Naive thymus-derived CD8-positive, alpha-beta T cell (primary cell): Measurements from ENCODE around the gene FBXL20. TPM values are rescaled to one million over a fixed set of nuclear protein-coding genes. Genes with fewer than 3 reads are reported as not detected.
"Not testable (repeated sequence)": the region's sequence is repeated elsewhere in the genome, so short reads cannot be mapped to it uniquely, and the experiment has no call there.

Source experiments
- ATAC-seq, 2 donors: fragments of 150-1000 bp; cut with Tn5 transposase in 1 of 2; sonication (Bioruptor Pico), chemical (Tn5 transposase) in 1 of 2; 1 replicate in 1 of 2; 2 replicates in 1 of 2; pipeline ENCODE4 v1.10.0; 2021; ENCODE audit warnings: mild to moderate bottlenecking in 2 of 2, moderate library complexity in 2 of 2
- POLR2A ChIA-PET: fragments of 350-600 bp; sonication (Branson Sonifier 250); formaldehyde crosslinking; loops from one replicate; lab custom pipeline; 2021; ENCODE audit warnings: antibody characterized with exemption; lab: Charles Lee
- DNase-seq, 10 donors: peaks; one replicate each; pipeline versions ENCODE4 v3.0.0 to v3.0.0-alpha.2; 2020 to 2022
- H3K27ac Mint-ChIP-seq, 10 donors: one replicate each; pipeline ENCODE4 v1.8.0; 2020 to 2022; ENCODE audit warnings: mild to moderate bottlenecking in 10 of 10, mixed read lengths in 10 of 10, moderate library complexity in 4 of 10, inconsistent platforms in 1 of 10
- H3K27me3 Mint-ChIP-seq, 5 donors: one replicate each; pipeline ENCODE4 v1.8.0; 2021 to 2022; ENCODE audit warnings: mixed read lengths in 5 of 5
- H3K36me3 Mint-ChIP-seq, 3 donors: one replicate each; pipeline ENCODE4 v1.8.0; 2020 to 2022; ENCODE audit warnings: mixed read lengths in 3 of 3, mild to moderate bottlenecking in 2 of 3, inconsistent platforms in 1 of 3
- H3K4me1 Mint-ChIP-seq, 4 donors: one replicate each; pipeline ENCODE4 v1.8.0; 2021 to 2022; ENCODE audit warnings: mixed read lengths in 4 of 4
- H3K4me3 Mint-ChIP-seq, 10 donors: one replicate each; pipeline ENCODE4 v1.8.0; 2020 to 2022; ENCODE audit warnings: mild to moderate bottlenecking in 10 of 10, mixed read lengths in 10 of 10, moderate library complexity in 6 of 10, inconsistent platforms in 1 of 10
- H3K9me3 Mint-ChIP-seq, 9 donors: one replicate each; pipeline ENCODE4 v1.8.0; 2020 to 2022; ENCODE audit warnings: mixed read lengths in 9 of 9, mild to moderate bottlenecking in 3 of 9, inconsistent platforms in 1 of 9, moderate library complexity in 1 of 9
- polyA plus RNA-seq, 3 donors: library from polyadenylated mRNA; unstranded; fragments of 300-500 nt; fragmentation: Illumina TruSeq; gene quantifications; one replicate each; pipeline ENCODE4 v1.2.3, GENCODE V29; 2021
- total RNA-seq, 8 experiments: library from RNA in 2 of 8; stranded (reverse) in 2 of 8; gene quantifications; one replicate each; pipeline ENCODE4 v1.2.3 and lab custom pipeline; 2021 to 2026

Gene FBXL20
- total and polyA plus RNA-seq, 5 experiments from 2014 or later = 2.6 to 34.3 (median 3.4) TPM

GRCh38 chr17:39349246-39349645 lies 52.2 kb downstream of the FBXL20 start:
- POLR2A ChIA-PET = interaction anchor here (0.7 kb wide), 1 partner anchor 445 kb away, joined by 3 read pairs; no protein-coding TSS in a partner anchor
- Mint-ChIP-seq H3K27me3 (no peaks in the 10 kb centered on the region), H3K27ac (no peak overlapping the region), H3K4me3 (no peak overlapping the region), H3K9me3 (no peaks in the 10 kb centered on the region), H3K4me1 (peaks cover 7 to 19% (median 14%) of the 10 kb centered on the region in 4 donors), H3K36me3 (peaks cover 0 to 10% (median 7%) of the 10 kb centered on the region in 3 donors)
- no peak for ATAC-seq
- no peak for DNase-seq

- not testable (repeated sequence) for ATAC-seq, H3K27ac Mint-ChIP-seq, H3K27me3 Mint-ChIP-seq, DNase-seq, H3K4me3 Mint-ChIP-seq, H3K9me3 Mint-ChIP-seq
- Mint-ChIP-seq H3K36me3 (peaks cover 0 to 21% (median 10%) of the 10 kb centered on the region in 3 donors), H3K4me1 (peaks cover 7 to 16% (median 10%) of the 10 kb centered on the region in 4 donors)
- POLR2A ChIA-PET = interaction anchor here (1.0 kb wide), 1 partner anchor 8 kb away, joined by 3 read pairs; no protein-coding TSS in a partner anchor
These were observed 54.6 kb downstream of the FBXL20 start for GRCh38 chr17:39346863-39347262.

- peaks cover 0 to 49% (median 4%) of the 10 kb centered on the region in 3 donors for H3K36me3 Mint-ChIP-seq
- H3K27ac Mint-ChIP-seq = no peak overlapping the region
- H3K27me3 Mint-ChIP-seq = no peaks in the 10 kb centered on the region
- POLR2A ChIA-PET = no interaction called here
- peaks cover 0 to 7% (median 6%) of the 10 kb centered on the region in 4 donors for H3K4me1 Mint-ChIP-seq
- ATAC-seq = no peak
- no peaks in the 10 kb centered on the region for H3K9me3 Mint-ChIP-seq
- DNase-seq = no peak
- no peak overlapping the region for H3K4me3 Mint-ChIP-seq
These were observed 59.9 kb downstream of the FBXL20 start for GRCh38 chr17:39341541-39341940.

- Mint-ChIP-seq H3K27me3 (no peaks in the 10 kb centered on the region), H3K4me3 (no peak overlapping the region), H3K4me1 (peaks cover 6 to 9% (median 7%) of the 10 kb centered on the region in 4 donors), H3K27ac (no peak overlapping the region), H3K9me3 (peaks cover 0 to 2% (median 0%) of the 10 kb centered on the region in 9 donors), H3K36me3 (peaks cover 0 to 55% (median 7%) of the 10 kb centered on the region in 3 donors)
- ATAC-seq (no peak), DNase-seq (no peak)
- POLR2A ChIA-PET = no interaction called here
These were observed 60.7 kb downstream of the FBXL20 start for GRCh38 chr17:39340731-39341130.

- peaks cover 0 to 54% (median 7%) of the 10 kb centered on the region in 3 donors for H3K36me3 Mint-ChIP-seq
- H3K9me3 Mint-ChIP-seq = peaks cover 0 to 2% (median 0%) of the 10 kb centered on the region in 9 donors
- POLR2A ChIA-PET = interaction anchor here (0.6 to 1.0 kb wide), 2 partner anchors 8 to 43 kb away, joined by 3 to 4 read pairs; no protein-coding TSS in a partner anchor
- ATAC-seq (no peak), DNase-seq (no peak)
- H3K27me3 Mint-ChIP-seq = no peaks in the 10 kb centered on the region
- no peak overlapping the region for H3K4me3 Mint-ChIP-seq
- H3K4me1 Mint-ChIP-seq = peaks cover 3 to 13% (median 10%) of the 10 kb centered on the region in 4 donors
- no peak overlapping the region for H3K27ac Mint-ChIP-seq
These were observed 62.2 kb downstream of the FBXL20 start for GRCh38 chr17:39339272-39339671.

GRCh38 chr17:39337649-39338048 lies 63.8 kb downstream of the FBXL20 start:
- H3K27me3 Mint-ChIP-seq, POLR2A ChIA-PET, ATAC-seq, H3K27ac Mint-ChIP-seq, DNase-seq, H3K9me3 Mint-ChIP-seq, H3K4me3 Mint-ChIP-seq: not testable (repeated sequence)
- Mint-ChIP-seq H3K4me1 (peaks cover 3 to 13% (median 8%) of the 10 kb centered on the region in 4 donors), H3K36me3 (peaks cover 0 to 51% (median 7%) of the 10 kb centered on the region in 3 donors)

GRCh38 chr17:39335704-39336223 lies 65.7 kb downstream of the FBXL20 start:
- H3K27me3 Mint-ChIP-seq = no peaks in the 10 kb centered on the region
- peaks cover 3 to 13% (median 8%) of the 10 kb centered on the region in 4 donors for H3K4me1 Mint-ChIP-seq
- DNase-seq (no peak), ATAC-seq (no peak)
- H3K9me3 Mint-ChIP-seq = peaks cover 0 to 2% (median 0%) of the 10 kb centered on the region in 9 donors
- POLR2A ChIA-PET = no interaction called here
- no peak overlapping the region for H3K4me3 Mint-ChIP-seq
- H3K27ac Mint-ChIP-seq = peak overlapping the region in 1 of 10 donors; percentile 28
- peaks cover 0 to 37% (median 7%) of the 10 kb centered on the region in 3 donors for H3K36me3 Mint-ChIP-seq

- H3K27ac Mint-ChIP-seq, H3K4me3 Mint-ChIP-seq, POLR2A ChIA-PET, DNase-seq, H3K27me3 Mint-ChIP-seq, H3K9me3 Mint-ChIP-seq, ATAC-seq: not testable (repeated sequence)
- Mint-ChIP-seq H3K36me3 (peaks cover 0 to 26% (median 5%) of the 10 kb centered on the region in 3 donors), H3K4me1 (peaks cover 3 to 13% (median 8%) of the 10 kb centered on the region in 4 donors)
These were observed 67.2 kb downstream of the FBXL20 start for GRCh38 chr17:39334008-39334744.

GRCh38 chr17:39332092-39332491 lies 69.3 kb downstream of the FBXL20 start:
- Mint-ChIP-seq H3K27me3 (no peaks in the 10 kb centered on the region), H3K4me3 (no peak overlapping the region), H3K27ac (no peak overlapping the region), H3K4me1 (peaks cover 5 to 13% (median 8%) of the 10 kb centered on the region in 4 donors), H3K36me3 (peaks cover 0 to 19% (median 4%) of the 10 kb centered on the region in 3 donors), H3K9me3 (peaks cover 0 to 2% (median 0%) of the 10 kb centered on the region in 9 donors)
- POLR2A ChIA-PET = no interaction called here
- ATAC-seq (no peak), DNase-seq (no peak)

- DNase-seq (no peak), ATAC-seq (no peak)
- H3K27ac Mint-ChIP-seq = no peak overlapping the region
- POLR2A ChIA-PET = no interaction called here
- H3K4me1 Mint-ChIP-seq = peaks cover 0 to 11% (median 3%) of the 10 kb centered on the region in 4 donors
- no peaks in the 10 kb centered on the region for H3K9me3 Mint-ChIP-seq
- H3K4me3 Mint-ChIP-seq = no peak overlapping the region
- H3K27me3 Mint-ChIP-seq = no peaks in the 10 kb centered on the region
- H3K36me3 Mint-ChIP-seq = peaks cover 0 to 10% (median 0%) of the 10 kb centered on the region in 3 donors
These were observed 72.6 kb downstream of the FBXL20 start for GRCh38 chr17:39328815-39329214.

GRCh38 chr17:39327109-39327508 lies 74.3 kb downstream of the FBXL20 start:
- no peak for ATAC-seq

GRCh38 chr17:39325528-39326240 lies 75.7 kb downstream of the FBXL20 start:
- H3K4me3 Mint-ChIP-seq = no peak overlapping the region
- peaks cover 0 to 5% (median 0%) of the 10 kb centered on the region in 3 donors for H3K36me3 Mint-ChIP-seq
- DNase-seq (no peak), ATAC-seq (no peak)
- H3K27ac Mint-ChIP-seq = peak overlapping the region in 4 of 10 donors; percentile 27 to 51 (median 34)
- no peaks in the 10 kb centered on the region for H3K27me3 Mint-ChIP-seq
- H3K4me1 Mint-ChIP-seq = peaks cover 0 to 16% (median 4%) of the 10 kb centered on the region in 4 donors
- no peaks in the 10 kb centered on the region for H3K9me3 Mint-ChIP-seq
- POLR2A ChIA-PET = no interaction called here

More at GRCh38 chr17:39327109-39327508, 74.3 kb downstream of the FBXL20 start:
- POLR2A ChIA-PET = no interaction called here
- H3K4me3 Mint-ChIP-seq = no peak overlapping the region
- DNase-seq = no peak
- peak overlapping the region in 1 of 10 donors; percentile 53 for H3K27ac Mint-ChIP-seq
- no peaks in the 10 kb centered on the region for H3K27me3 Mint-ChIP-seq
- peaks cover 0 to 16% (median 3%) of the 10 kb centered on the region in 4 donors for H3K4me1 Mint-ChIP-seq
- peaks cover 0 to 5% (median 0%) of the 10 kb centered on the region in 3 donors for H3K36me3 Mint-ChIP-seq
- no peaks in the 10 kb centered on the region for H3K9me3 Mint-ChIP-seq
